Lower lobe of right lung (tissue), 2 donors: ENCODE data around the gene ICE1. TPM values are rescaled to one million over a fixed set of nuclear protein-coding genes. Genes with fewer than 3 reads are reported as not detected.
A peak's percentile ranks its signal among the peaks of the same experiment; 100 is the strongest.

ENCODE experiments used
- ATAC-seq, 2 donors: fragments of 200-7000 bp; cut with Tn5 transposase; one replicate each; pipeline ENCODE4 v1.9.1; 2020 to 2022; ENCODE audit warnings: mild to moderate bottlenecking in 2 of 2, moderate library complexity in 2 of 2
- DNase-seq: peaks from one replicate; pipeline ENCODE4 v3.0.0-alpha.2; 2020
- H3K27ac ChIP-seq: fragments of 200-600 bp; one replicate; pipeline ENCODE4 v1.8.0; 2022
- H3K27me3 ChIP-seq: fragments of 200-600 bp; one replicate; pipeline ENCODE4 v1.8.0; 2022; ENCODE audit warnings: low read depth
- H3K36me3 ChIP-seq: fragments of 200-600 bp; one replicate; pipeline ENCODE4 v1.8.0; 2022; ENCODE audit warnings: mild to moderate bottlenecking
- H3K4me1 ChIP-seq: fragments of 200-600 bp; one replicate; pipeline ENCODE4 v1.8.0; 2022
- H3K4me3 ChIP-seq: fragments of 200-600 bp; one replicate; pipeline ENCODE4 v1.8.0; 2022; ENCODE audit warnings: mild to moderate bottlenecking
- H3K9me3 ChIP-seq: fragments of 200-600 bp; one replicate; pipeline ENCODE4 v1.8.0; 2022
- CTCF ChIP-seq: fragments of 200-600 bp; IDR thresholded peaks from one replicate; pipeline ENCODE4 v1.8.0; 2022; ENCODE audit warnings: antibody characterized with exemption, mild to moderate bottlenecking
- intact Hi-C: fragments of 100-400 bp; cut with DNase I; formaldehyde crosslinking; loops from one replicate; pipeline ENCODE4 v1.11.0; 2022
- total RNA-seq: library from RNA; stranded (reverse); fragmentation: NEBNext Ultra II Directional; extraction: Animal tissue kit (Norgen Biotek cat#: 25700); gene quantifications from one replicate; pipeline ENCODE4 v1.2.1, GENCODE V29; 2021
- donor health status: DM: no; HTN: yes; CAD: no; lungs with severe emphysema.

The ICE1 gene
- total RNA-seq, 1 donor from 2014 or later: 28.1 TPM

- Histone ChIP-seq H3K36me3 (peaks cover 50% of the 10 kb centered on the region), H3K9me3 (no peaks in the 10 kb centered on the region), H3K4me3 (no peak overlapping the region), H3K4me1 (peaks cover 5% of the 10 kb centered on the region), H3K27me3 (no peaks in the 10 kb centered on the region), H3K27ac (no peak overlapping the region)
- DNase-seq (no peak), ATAC-seq (no peak)
- TF ChIP-seq CTCF: no peak
- intact Hi-C loops: no loop called here
Measured at GRCh38 chr5:5436203-5436760, 13.8 kb downstream of the ICE1 start.

GRCh38 chr5:5437227-5438172 is 15.0 kb downstream of the ICE1 start:
- peaks cover 62% of the 10 kb centered on the region for H3K36me3 ChIP-seq
- no peak overlapping the region for H3K4me3 ChIP-seq
- no peaks in the 10 kb centered on the region for H3K27me3 ChIP-seq
- H3K27ac ChIP-seq: no peak overlapping the region
- DNase-seq (no peak), ATAC-seq (no peak)
- no peak for TF ChIP-seq CTCF
- peaks cover 5% of the 10 kb centered on the region for H3K4me1 ChIP-seq
- no peaks in the 10 kb centered on the region for H3K9me3 ChIP-seq
- intact Hi-C loops: no loop called here

GRCh38 chr5:5451863-5452262 is 29.4 kb downstream of the ICE1 start:
- DNase-seq (no peak), ATAC-seq (no peak)
- no peaks in the 10 kb centered on the region for H3K4me1 ChIP-seq
- no peak for TF ChIP-seq CTCF
- no peaks in the 10 kb centered on the region for H3K9me3 ChIP-seq
- H3K4me3 ChIP-seq: no peak overlapping the region
- no peak overlapping the region for H3K27ac ChIP-seq
- H3K36me3 ChIP-seq: peaks cover 100% of the 10 kb centered on the region
- intact Hi-C loops: no loop called here
- no peaks in the 10 kb centered on the region for H3K27me3 ChIP-seq

- Histone ChIP-seq H3K27ac (no peak overlapping the region), H3K4me3 (no peak overlapping the region), H3K27me3 (no peaks in the 10 kb centered on the region), H3K4me1 (no peaks in the 10 kb centered on the region), H3K36me3 (peaks cover 100% of the 10 kb centered on the region), H3K9me3 (no peaks in the 10 kb centered on the region)
- ATAC-seq (no peak), DNase-seq (no peak)
- no peak for TF ChIP-seq CTCF
- intact Hi-C loops: no loop called here
Measured at GRCh38 chr5:5453131-5453530, 30.7 kb downstream of the ICE1 start.

GRCh38 chr5:5454391-5454790 is 31.9 kb downstream of the ICE1 start:
- Histone ChIP-seq H3K4me1 (no peaks in the 10 kb centered on the region), H3K27ac (no peak overlapping the region), H3K27me3 (no peaks in the 10 kb centered on the region), H3K4me3 (no peak overlapping the region), H3K9me3 (no peaks in the 10 kb centered on the region), H3K36me3 (peaks cover 100% of the 10 kb centered on the region)
- intact Hi-C loops: no loop called here
- DNase-seq (no peak), ATAC-seq (peak; percentile 32 to 46)
- TF ChIP-seq CTCF: no peak
